ENCODE data around the gene JUND. TPM values are rescaled to one million over a fixed set of nuclear protein-coding genes. Genes with fewer than 3 reads are reported as not detected.

The JUND gene
- total RNA-seq, 4 donors from 2014 or later, result 67.2 to 258 (median 221) TPM

DNA sequence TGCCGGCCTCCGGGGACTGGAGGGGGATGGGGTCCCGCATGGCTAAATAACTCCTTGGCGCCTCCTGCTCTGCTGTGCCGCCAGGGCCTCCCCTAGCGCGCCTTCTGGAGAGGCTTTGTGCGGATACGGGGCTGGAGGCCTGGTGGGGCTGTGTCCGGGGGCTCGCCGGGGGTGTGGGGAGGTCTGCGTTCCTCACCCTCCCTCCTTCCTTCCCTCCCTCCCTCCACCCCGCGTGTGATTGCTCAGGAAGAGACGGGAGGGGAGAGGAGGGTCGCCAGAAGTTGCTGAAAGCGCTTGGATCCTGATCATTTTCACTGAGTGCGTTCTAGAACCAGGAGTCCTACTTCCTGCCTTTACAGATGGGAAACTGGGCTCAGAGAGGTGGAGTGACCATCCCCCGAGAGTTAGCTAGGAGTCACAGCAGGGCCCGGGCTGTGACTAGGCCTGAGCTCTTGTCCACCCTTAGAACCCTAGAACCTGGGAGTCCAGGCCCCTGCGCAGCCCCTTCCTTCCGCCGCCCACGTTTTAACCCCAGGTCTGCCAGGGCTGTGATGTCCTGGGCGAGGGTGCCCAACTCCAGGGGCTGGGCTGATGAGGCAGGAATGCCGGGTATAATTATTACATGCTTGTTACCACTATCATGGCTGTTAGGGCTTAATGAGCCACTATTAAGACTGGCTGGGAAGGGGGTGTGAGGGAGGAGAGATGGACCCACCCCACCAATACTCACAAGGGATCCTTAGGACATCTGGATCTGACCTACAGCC is 782 bp upstream of the JUND start:
- Histone ChIP-seq H3K4me1 (peaks cover 22 to 32% of the 10 kb centered on the region in 2 donors), H3K9me3 (no peaks in the 10 kb centered on the region), H3K36me3 (peaks cover 0 to 4% of the 10 kb centered on the region in 2 donors), H3K4me3 (peak overlapping the region; percentile 68 to 92 (median 72)), H3K27me3 (no peaks in the 10 kb centered on the region), H3K27ac (peak overlapping the region; percentile 96 to 100 (median 98))
- no peak for DNase-seq
- peak; percentile 40 to 41 for ATAC-seq
- no peak for TF ChIP-seq POLR2A (IDR thresholded peaks at IDR 0.05)
- TF ChIP-seq, protein P1, sequence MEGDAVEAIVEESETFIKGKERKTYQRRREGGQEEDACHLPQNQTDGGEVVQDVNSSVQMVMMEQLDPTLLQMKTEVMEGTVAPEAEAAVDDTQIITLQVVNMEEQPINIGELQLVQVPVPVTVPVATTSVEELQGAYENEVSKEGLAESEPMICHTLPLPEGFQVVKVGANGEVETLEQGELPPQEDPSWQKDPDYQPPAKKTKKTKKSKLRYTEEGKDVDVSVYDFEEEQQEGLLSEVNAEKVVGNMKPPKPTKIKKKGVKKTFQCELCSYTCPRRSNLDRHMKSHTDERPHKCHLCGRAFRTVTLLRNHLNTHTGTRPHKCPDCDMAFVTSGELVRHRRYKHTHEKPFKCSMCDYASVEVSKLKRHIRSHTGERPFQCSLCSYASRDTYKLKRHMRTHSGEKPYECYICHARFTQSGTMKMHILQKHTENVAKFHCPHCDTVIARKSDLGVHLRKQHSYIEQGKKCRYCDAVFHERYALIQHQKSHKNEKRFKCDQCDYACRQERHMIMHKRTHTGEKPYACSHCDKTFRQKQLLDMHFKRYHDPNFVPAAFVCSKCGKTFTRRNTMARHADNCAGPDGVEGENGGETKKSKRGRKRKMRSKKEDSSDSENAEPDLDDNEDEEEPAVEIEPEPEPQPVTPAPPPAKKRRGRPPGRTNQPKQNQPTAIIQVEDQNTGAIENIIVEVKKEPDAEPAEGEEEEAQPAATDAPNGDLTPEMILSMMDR (IDR thresholded peaks at IDR 0.05 in 4 of 5, conservative IDR thresholded peaks at IDR 0.05 in 1 of 5), result peak in 1 of 5 experiments; percentile 30
- in situ Hi-C loops (cut with MboI; ENCODE audit: low sequenced_read_pairs in 4 of 4), result no loop called here
- intact Hi-C loops (cut with DNase I; ENCODE audit: low total_unique reads), result loop anchor here (1.0 to 5.0 kb wide), 3 partner anchors 10 to 275 kb away; partner anchors contain the start of gene ARRDC2

DNA sequence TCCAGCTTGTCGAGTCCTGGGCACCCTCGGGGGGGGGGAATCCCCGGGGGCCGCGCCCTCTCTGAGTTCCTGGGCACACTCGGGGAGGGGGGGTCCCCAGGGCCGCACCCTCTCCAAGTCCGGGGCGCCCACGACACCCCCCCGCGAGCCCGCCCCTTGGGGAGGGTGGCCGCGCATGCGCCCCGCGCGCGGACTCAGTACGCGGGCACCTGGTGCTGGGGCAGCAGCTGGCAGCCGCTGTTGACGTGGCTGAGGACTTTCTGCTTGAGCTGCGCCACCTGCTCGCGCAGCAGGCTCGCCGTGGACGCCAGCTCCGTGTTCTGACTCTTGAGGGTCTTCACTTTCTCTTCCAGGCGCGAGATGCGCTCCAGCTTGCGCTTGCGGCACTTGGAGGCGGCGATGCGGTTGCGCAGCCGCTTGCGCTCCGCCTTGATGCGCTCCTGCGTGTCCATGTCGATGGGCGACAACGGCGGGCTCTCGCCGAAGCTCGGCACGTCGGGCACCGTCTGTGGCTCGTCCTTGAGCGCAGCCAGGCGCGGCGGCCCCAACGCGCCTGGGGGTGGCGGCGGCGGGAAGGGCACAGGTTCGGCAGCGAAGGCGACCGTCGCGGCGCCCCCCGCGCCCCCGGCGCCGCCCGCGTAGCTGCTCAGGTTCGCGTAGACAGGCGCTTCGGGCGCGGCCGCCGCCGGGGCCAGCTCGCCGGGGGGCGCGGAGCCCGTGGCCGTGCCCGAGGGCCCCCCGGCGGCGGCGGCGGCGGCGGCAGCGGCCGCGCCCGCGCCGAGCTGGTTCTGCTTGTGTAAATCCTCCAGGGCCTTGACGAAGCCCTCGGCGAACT is 958 bp downstream of the JUND start:
- Histone ChIP-seq H3K4me3 (peak overlapping the region; percentile 78 to 98 (median 88)), H3K36me3 (peaks cover 0 to 4% of the 10 kb centered on the region in 2 donors), H3K27me3 (no peaks in the 10 kb centered on the region), H3K4me1 (peaks cover 28 to 46% of the 10 kb centered on the region in 2 donors), H3K27ac (peak overlapping the region; percentile 98 to 100 (median 99)), H3K9me3 (no peaks in the 10 kb centered on the region)
- in situ Hi-C loops (cut with MboI; ENCODE audit: low sequenced_read_pairs in 4 of 4) (no loop called here), intact Hi-C loops (cut with DNase I; ENCODE audit: low total_unique reads) (loop anchor here (1.0 to 5.0 kb wide), 3 partner anchors 21 to 273 kb away; partner anchors contain the start of gene ARRDC2)
- ATAC-seq (peak; percentile 35 to 43), DNase-seq (peak; percentile 75 to 85)
- TF ChIP-seq POLR2A (IDR thresholded peaks at IDR 0.05), result peak; percentile 94 to 97
- TF ChIP-seq, protein P1 (IDR thresholded peaks at IDR 0.05 in 4 of 5, conservative IDR thresholded peaks at IDR 0.05 in 1 of 5), result peak in 1 of 5 experiments; percentile 20

DNA sequence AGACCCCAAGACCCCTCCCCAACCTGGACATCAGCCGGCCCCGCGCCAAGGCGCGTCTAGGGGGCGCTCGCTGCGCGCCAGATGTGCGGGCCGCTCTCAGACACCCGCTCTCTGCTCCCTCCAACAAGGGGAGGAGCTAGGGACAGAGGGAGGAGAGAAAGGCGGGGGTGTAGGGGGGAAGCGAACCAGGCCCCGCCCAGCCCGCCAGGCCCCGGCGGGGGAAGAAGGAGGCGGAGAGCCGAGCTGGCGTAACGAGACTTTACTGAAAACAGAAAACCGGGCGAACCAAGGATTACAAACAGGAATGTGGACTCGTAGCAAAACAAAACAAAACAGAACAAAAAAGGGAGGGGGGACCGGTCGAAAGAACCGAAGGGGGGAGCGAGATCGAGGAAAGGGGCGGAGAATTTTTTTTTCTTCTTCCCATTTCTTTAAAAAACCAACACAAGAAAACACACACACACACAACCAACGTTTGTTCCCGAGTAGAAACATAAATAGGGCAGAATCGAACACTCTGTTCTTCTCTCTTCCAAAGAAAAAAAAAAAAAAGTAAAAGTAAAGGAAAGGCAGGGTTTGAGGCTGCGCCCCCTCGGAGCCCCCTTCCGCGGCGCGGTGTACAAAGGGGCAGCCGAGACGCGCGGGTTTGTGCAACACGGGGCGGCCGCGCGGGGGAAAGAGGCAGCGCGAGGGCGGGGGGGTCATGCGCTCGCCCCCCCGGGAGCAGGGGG is 1.7 kb downstream of the JUND start:
- DNase-seq (peak; percentile 88 to 93), ATAC-seq (peak; percentile 51 to 58)
- peaks cover 35 to 54% of the 10 kb centered on the region in 2 donors for H3K4me1 ChIP-seq
- no peaks in the 10 kb centered on the region for H3K9me3 ChIP-seq
- H3K36me3 ChIP-seq, result peaks cover 0 to 4% of the 10 kb centered on the region in 2 donors
- no peaks in the 10 kb centered on the region for H3K27me3 ChIP-seq
- H3K4me3 ChIP-seq, result peak overlapping the region; percentile 78 to 98 (median 88)
- in situ Hi-C loops (cut with MboI; ENCODE audit: low sequenced_read_pairs in 4 of 4), result loop anchor here (5.0 kb wide), 2 partner anchors 43 to 48 kb away; partner anchors contain the start of gene LSM4 (in 2 of the 4)
- H3K27ac ChIP-seq, result peak overlapping the region; percentile 98 to 100 (median 99)
- peak; percentile 99 for TF ChIP-seq POLR2A (IDR thresholded peaks at IDR 0.05)
- TF ChIP-seq, protein P1 (IDR thresholded peaks at IDR 0.05 in 4 of 5, conservative IDR thresholded peaks at IDR 0.05 in 1 of 5), result peak; percentile 91 to 95 (median 92)
- intact Hi-C loops (cut with DNase I; ENCODE audit: low total_unique reads), result loop anchor here (1.0 to 5.0 kb wide), 7 partner anchors 25 to 272 kb away; partner anchors contain the start of genes ARRDC2, ELL and LSM4

DNA sequence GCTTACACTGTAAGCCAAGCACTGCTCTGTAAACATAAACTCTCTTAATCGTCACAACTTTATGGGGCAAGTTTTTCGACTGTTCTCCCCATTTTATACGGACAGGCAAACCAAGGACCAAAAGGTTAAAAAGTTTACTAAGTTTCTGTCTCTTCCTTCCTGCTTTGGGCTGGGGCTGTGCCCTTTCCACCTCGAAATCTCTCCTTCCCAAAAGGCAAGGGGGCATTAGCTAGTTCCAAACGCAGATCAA is 2.2 kb downstream of the JUND start:
- DNase-seq (no peak), ATAC-seq (no peak)
- Histone ChIP-seq H3K4me1 (peaks cover 40 to 59% of the 10 kb centered on the region in 2 donors), H3K36me3 (peaks cover 0 to 4% of the 10 kb centered on the region in 2 donors), H3K9me3 (no peaks in the 10 kb centered on the region), H3K27ac (peak overlapping the region; percentile 98 to 100 (median 99)), H3K4me3 (peak overlapping the region; percentile 78 to 98 (median 88)), H3K27me3 (no peaks in the 10 kb centered on the region)
- intact Hi-C loops (cut with DNase I; ENCODE audit: low total_unique reads), result loop anchor here (1.0 to 5.0 kb wide), 5 partner anchors 25 to 243 kb away; partner anchors contain the start of genes ELL and LSM4
- TF ChIP-seq POLR2A (IDR thresholded peaks at IDR 0.05), result no peak
- TF ChIP-seq, protein P1 (IDR thresholded peaks at IDR 0.05 in 4 of 5, conservative IDR thresholded peaks at IDR 0.05 in 1 of 5), result no peak
- in situ Hi-C loops (cut with MboI; ENCODE audit: low sequenced_read_pairs in 4 of 4), result loop anchor here (5.0 kb wide), 2 partner anchors 43 to 48 kb away; partner anchors contain the start of gene LSM4 (in 2 of the 4)

All from gastrocnemius medialis (tissue), 4 donors.